KBM-7 (cell line): ENCODE measurements around the gene GNLY.
A peak's percentile ranks its signal among the peaks of the same experiment; 100 is the strongest.
"Not testable (repeated sequence)": the region's sequence is repeated elsewhere in the genome, so short reads cannot be mapped to it uniquely, and the experiment has no call there.

ENCODE experiments used
- DNase-seq: peaks from one replicate; pipeline ENCODE4 v3.0.0-alpha.2; 2015
- in situ Hi-C: fragments of 300-500 bp; cut with MboI; formaldehyde crosslinking; loops from 2 replicates; pipeline ENCODE4 v1.14.3; 2020; ENCODE audit warnings: low sequenced_read_pairs, low pct_unique_long_range_greater_than_20kb, mixed read lengths

Gene GNLY

GRCh38 chr2:85704038-85704437 lies 9.9 kb downstream of the GNLY start:
- no peak for DNase-seq
- in situ Hi-C loops: no loop called here

- peak; percentile 53 for DNase-seq
- in situ Hi-C loops: no loop called here
Measured at GRCh38 chr2:85704800-85705679, 10.9 kb downstream of the GNLY start.

GRCh38 chr2:85705680-85706039 lies 11.5 kb downstream of the GNLY start:
- DNase-seq: peak; percentile 41
- in situ Hi-C loops: no loop called here

DNA sequence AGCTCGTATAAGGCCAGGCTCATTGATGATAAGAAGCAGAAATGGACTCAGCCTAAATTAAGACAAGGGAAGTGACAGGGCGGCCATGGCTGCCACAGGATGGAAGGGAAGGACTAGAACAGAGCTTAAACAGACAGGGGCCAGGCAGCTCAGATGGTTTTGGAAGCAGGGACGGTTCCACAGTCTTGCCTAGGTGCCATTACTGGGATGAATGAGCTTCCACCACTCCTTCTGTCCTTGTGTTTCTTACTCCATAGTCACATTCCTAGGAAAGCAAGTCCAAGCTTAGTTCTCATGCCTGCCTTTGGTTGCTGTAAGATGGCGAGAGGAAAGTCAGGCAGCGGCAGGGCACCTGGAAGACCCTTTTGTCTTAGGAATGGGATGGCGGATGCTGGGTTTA lies 11.9 kb downstream of the GNLY start:
- in situ Hi-C loops: no loop called here
- DNase-seq: no peak

- in situ Hi-C loops: no loop called here
- peak; percentile 35 for DNase-seq
Measured at GRCh38 chr2:85706599-85707296, 12.6 kb downstream of the GNLY start.

- DNase-seq: peak; percentile 89
- in situ Hi-C loops: no loop called here
Measured at GRCh38 chr2:85707304-85707703, 13.1 kb downstream of the GNLY start.

DNA sequence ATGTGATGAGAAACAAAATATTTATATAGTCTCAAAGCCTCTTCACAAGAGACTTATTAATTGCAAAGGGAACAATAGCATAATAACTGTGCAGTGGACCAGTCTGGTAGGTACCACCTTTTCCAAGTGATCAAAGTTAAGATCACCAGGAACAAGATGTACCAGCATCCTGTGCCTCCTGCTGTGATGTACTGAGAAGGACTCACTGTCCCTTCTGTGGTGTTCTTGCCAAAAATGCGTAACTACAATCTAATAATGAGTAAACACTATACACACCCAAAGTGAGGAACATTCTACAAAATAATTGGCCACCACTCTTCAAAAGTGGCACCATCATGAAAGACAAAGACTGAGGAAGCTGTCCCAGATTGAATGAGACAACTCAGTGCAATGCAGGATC lies 14.5 kb downstream of the GNLY start:
- in situ Hi-C loops: no loop called here
- DNase-seq: no peak

- DNase-seq: peak; percentile 46
- in situ Hi-C loops: no loop called here
Measured at GRCh38 chr2:85709401-85709811, 15.2 kb downstream of the GNLY start.

- in situ Hi-C loops: no loop called here
Measured at GRCh38 chr2:85710687-85711577, 16.8 kb downstream of the GNLY start.

GRCh38 chr2:85711578-85712060 lies 17.5 kb downstream of the GNLY start:
- no peak for DNase-seq
- in situ Hi-C loops: no loop called here

More at GRCh38 chr2:85710687-85711577, 16.8 kb downstream of the GNLY start:
- no peak for DNase-seq

GRCh38 chr2:85712336-85712735 lies 18.2 kb downstream of the GNLY start:
- in situ Hi-C loops: no loop called here
- peak; percentile 79 for DNase-seq

GRCh38 chr2:85712849-85713612 lies 18.9 kb downstream of the GNLY start:
- in situ Hi-C loops: no loop called here
- DNase-seq: no peak

DNA sequence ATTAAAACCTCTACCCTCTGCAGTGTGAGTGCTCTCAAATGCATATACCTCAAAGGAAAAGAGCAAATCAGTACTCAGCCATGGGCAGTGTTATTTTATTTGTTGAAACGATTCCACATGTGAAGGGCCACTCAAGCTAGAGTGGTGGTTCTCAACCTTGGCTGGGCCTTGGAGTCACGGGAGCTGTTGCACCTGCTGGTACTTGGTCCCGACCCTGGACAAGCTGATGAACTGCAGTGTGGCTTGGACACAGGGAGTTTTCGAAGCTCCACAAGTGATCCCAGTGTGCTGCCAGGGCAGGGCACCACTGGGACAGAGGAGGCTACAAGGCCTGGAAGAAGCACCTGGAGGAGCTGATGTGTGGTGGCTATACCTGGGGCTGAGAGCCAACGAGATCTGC lies 19.7 kb downstream of the GNLY start:
- no peak for DNase-seq
- in situ Hi-C loops: no loop called here

DNA sequence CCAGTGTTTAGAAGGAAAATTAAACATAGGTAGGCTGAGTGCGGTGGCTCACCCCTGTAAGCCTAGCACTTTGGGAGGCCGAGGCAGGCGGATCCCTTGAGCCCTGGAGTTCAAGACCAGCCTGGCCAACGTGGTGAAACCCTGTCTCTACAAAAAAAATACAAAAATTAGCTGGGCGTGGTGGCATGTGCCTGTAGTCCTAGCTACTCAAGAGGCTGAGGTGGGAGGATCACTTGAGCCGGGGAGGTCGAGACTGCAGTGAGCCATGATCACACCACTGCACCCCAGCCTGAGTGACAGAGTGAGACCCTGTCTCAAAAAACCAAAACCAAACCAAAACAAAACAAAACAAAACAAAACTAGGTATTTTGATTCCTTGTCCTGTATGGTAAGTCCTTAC lies 20.3 kb downstream of the GNLY start:
- in situ Hi-C loops, DNase-seq: not testable (repeated sequence)

GRCh38 chr2:85714841-85715240 lies 20.7 kb downstream of the GNLY start:
- in situ Hi-C loops: no loop called here
- no peak for DNase-seq

DNA sequence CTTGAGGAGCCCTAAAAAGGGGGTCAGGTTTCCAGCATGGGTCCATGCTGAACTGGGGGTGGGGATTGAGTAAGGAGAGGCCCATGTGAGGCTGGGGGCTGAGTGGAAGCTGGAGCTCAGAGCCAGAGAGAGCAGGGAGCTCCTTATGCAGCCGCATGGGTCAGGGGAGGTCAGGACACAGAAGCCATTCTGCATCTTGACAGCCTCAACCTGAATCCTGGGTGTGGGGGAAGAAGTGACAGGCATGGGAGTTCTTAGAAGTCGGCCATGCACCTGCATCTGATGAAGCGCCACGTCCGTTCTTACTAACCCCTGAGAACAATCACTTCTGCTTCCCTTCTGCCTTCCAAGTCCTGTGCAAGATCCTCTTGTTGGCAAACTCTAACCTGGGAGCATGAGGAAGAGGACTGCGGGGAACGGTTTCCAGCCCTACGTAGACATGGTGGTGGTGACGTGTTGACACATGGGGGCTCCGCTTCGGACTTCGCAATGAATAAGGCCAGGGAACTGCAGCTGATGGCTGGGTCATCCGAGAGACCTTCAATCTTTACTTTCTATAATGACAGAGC lies 22.3 kb downstream of the GNLY start:
- in situ Hi-C loops: no loop called here
- no peak for DNase-seq

GRCh38 chr2:85717308-85718008 lies 23.3 kb downstream of the GNLY start:
- in situ Hi-C loops: no loop called here
- no peak for DNase-seq

- DNase-seq: peak; percentile 62
- in situ Hi-C loops: no loop called here
Measured at GRCh38 chr2:85718009-85718391, 23.8 kb downstream of the GNLY start.
